GOT3 (cell line): ENCODE data around the gene CALCA.
"Not testable (repeated sequence)": the region's sequence is repeated elsewhere in the genome, so short reads cannot be mapped to it uniquely, and the experiment has no call there.

Experiments
- DNase-seq: peaks from one replicate; lab custom pipeline; 2025; ENCODE audit warnings: mixed read lengths; lab: John Stamatoyannopoulos, UW

CALCA gene

GRCh38 chr11:14971865-14972580, at the start of gene CALCA:
Gene CALCA (minus strand): TSS chr11:14972351. CDS start chr11:14971192, 1,159 bp downstream.
- no peak for DNase-seq

- DNase-seq: no peak
Observed at GRCh38 chr11:15016200-15016599, 44.0 kb upstream of the CALCA start.

- no peak for DNase-seq
Observed at GRCh38 chr11:15011776-15012345, 39.7 kb upstream of the CALCA start.

- DNase-seq: no peak
Observed at GRCh38 chr11:15010865-15011264, 38.7 kb upstream of the CALCA start.

GRCh38 chr11:15006139-15006759, 34.1 kb upstream of the CALCA start:
- DNase-seq: no peak

- DNase-seq: not testable (repeated sequence)
Observed at GRCh38 chr11:14988133-14988532, 16.0 kb upstream of the CALCA start.

- no peak for DNase-seq
Observed at GRCh38 chr11:14981507-14981906, 9.4 kb upstream of the CALCA start.

GRCh38 chr11:14980854-14981253, 8.7 kb upstream of the CALCA start:
- DNase-seq: no peak

- no peak for DNase-seq
Observed at GRCh38 chr11:14977101-14977880, 5.1 kb upstream of the CALCA start.

- no peak for DNase-seq
Observed at GRCh38 chr11:14975252-14975587, 3.1 kb upstream of the CALCA start.

- no peak for DNase-seq
Observed at GRCh38 chr11:14974515-14975251, 2.5 kb upstream of the CALCA start.

GRCh38 chr11:14973621-14974514, 1.7 kb upstream of the CALCA start:
- DNase-seq: no peak

GRCh38 chr11:14972581-14973495, 687 bp upstream of the CALCA start:
- no peak for DNase-seq

GRCh38 chr11:14969901-14970323, 2.2 kb downstream of the CALCA start:
- no peak for DNase-seq

- DNase-seq: no peak
Observed at GRCh38 chr11:14967581-14968243, 4.4 kb downstream of the CALCA start.

GRCh38 chr11:14956111-14956510, 16.0 kb downstream of the CALCA start:
- no peak for DNase-seq

- DNase-seq: no peak
Observed at GRCh38 chr11:14954581-14954980, 17.6 kb downstream of the CALCA start.

- DNase-seq: no peak
Observed at GRCh38 chr11:14953904-14954303, 18.2 kb downstream of the CALCA start.

GRCh38 chr11:14949437-14950147, 22.6 kb downstream of the CALCA start:
- DNase-seq: no peak
